K562 (cell line): ENCODE data around the gene IL1R1. TPM values are rescaled to one million over a fixed set of nuclear protein-coding genes. Genes with fewer than 3 reads are reported as not detected.

Experiments used
- ATAC-seq: fragments of 200-7000 bp; cut with Tn5 transposase; 3 replicates; pipeline ENCODE4 v1.9.1; 2020; ENCODE audit warnings: moderate library complexity
- BruUV-seq: library from RNA; stranded (reverse); fragments of 400-500 nt; replicated peaks from 2 replicates; lab custom pipeline; 2021; lab: Mats Ljungman, UMichigan
- CTCF ChIA-PET: fragments of 300-600 bp; formaldehyde crosslinking; extraction: SDS; loops from one replicate; lab custom pipeline; 2021; ENCODE audit warnings: low intra/inter-chr PET ratio; lab: Yijun Ruan, JAX
- POLR2A ChIA-PET: fragments of 300-600, 350-650 bp; sonication (Branson Sonifier 250); formaldehyde crosslinking; extraction: SDS; loops from one replicate; lab custom pipeline; 2021; ENCODE audit warnings: antibody characterized with exemption, inconsistent platforms; lab: Yijun Ruan, JAX
- DNase-seq, 4 experiments: peaks; one replicate each; pipeline versions ENCODE4 v3.0.0 to v3.0.0-alpha.2; 2011 to 2018; ENCODE audit warnings: low spot score in 3 of 4, mixed read lengths in 3 of 4; ENCODE audit errors: extremely low read depth in 1 of 4
- FAIRE-seq: peaks from 2 replicates; lab custom pipeline; 2011; peaks lifted over from hg19 to GRCh38; lab: Jason Lieb, UNC
- H2AFZ ChIP-seq: 2 replicates; pipeline ENCODE4 v1.6.0; 2011; ENCODE audit warnings: low read depth, low read length, control low read depth, inconsistent platforms
- H3K27ac ChIP-seq: fragments of 200-600 bp; 3 replicates; pipeline ENCODE4 v1.8.0; 2011; ENCODE audit warnings: low read depth, mild to moderate bottlenecking, control low read depth, inconsistent platforms, low read length, moderate library complexity, mixed read lengths; ENCODE audit errors: extremely low read depth
- H3K27me3 ChIP-seq, 2 experiments: fragments of 300-600 bp in 1 of 2; 2 replicates in 1 of 2; 3 replicates in 1 of 2; pipeline versions ENCODE4 v1.6.0 to v1.8.0; 2011; ENCODE audit warnings: inconsistent platforms in 2 of 2, low read length in 2 of 2, mild to moderate bottlenecking in 1 of 2, mixed read lengths in 1 of 2, moderate library complexity in 1 of 2; ENCODE audit not compliant: control insufficient read depth in 2 of 2, insufficient read depth in 2 of 2
- H3K36me3 ChIP-seq: fragments of 300-600 bp; 3 replicates; pipeline ENCODE4 v1.8.0; 2011; ENCODE audit warnings: mild to moderate bottlenecking, low read length, inconsistent platforms; ENCODE audit not compliant: control insufficient read depth, insufficient read depth
- H3K4me1 ChIP-seq, 2 experiments: fragments of 200-600 bp in 1 of 2; replicated peaks in 1 of 2; 2 replicates in 1 of 2; 3 replicates in 1 of 2; pipeline versions ENCODE4 v1.5.1 to v1.8.0; 2011; ENCODE audit warnings: inconsistent platforms in 2 of 2, low read length in 2 of 2, mild to moderate bottlenecking in 1 of 2, mixed read lengths in 1 of 2, moderate library complexity in 1 of 2; ENCODE audit not compliant: control insufficient read depth in 2 of 2, insufficient read depth in 2 of 2
- H3K4me2 ChIP-seq: 2 replicates; pipeline ENCODE4 v1.6.1; 2011; ENCODE audit warnings: low read length, control low read depth, inconsistent platforms, mixed read lengths; ENCODE audit not compliant: insufficient read depth
- H3K4me3 ChIP-seq: fragments of 200-600 bp; sonication (generic), shearing (Covaris generic); 2 replicates; pipeline ENCODE4 v1.5.1; 2016; ENCODE audit warnings: control low read depth, inconsistent platforms
- H3K79me2 ChIP-seq: fragments of 200-600 bp; 3 replicates; pipeline ENCODE4 v1.8.0; 2011; ENCODE audit warnings: low read length, inconsistent platforms; ENCODE audit not compliant: control insufficient read depth, insufficient read depth
- H3K9ac ChIP-seq, 2 experiments: 2 replicates each; pipeline versions ENCODE4 v1.6.0 to v1.6.1; 2011; ENCODE audit warnings: low read depth in 2 of 2, low read length in 2 of 2, control low read depth in 1 of 2, inconsistent platforms in 1 of 2, mild to moderate bottlenecking in 1 of 2, mixed read lengths in 1 of 2; ENCODE audit not compliant: insufficient read depth in 1 of 2
- H3K9me1 ChIP-seq: one replicate; pipeline ENCODE4 v1.6.0; 2011; ENCODE audit warnings: inconsistent platforms, mild to moderate bottlenecking, low read length, moderate library complexity; ENCODE audit not compliant: control insufficient read depth, insufficient read depth
- H3K9me3 ChIP-seq: replicated peaks from 2 replicates; pipeline ENCODE4 v1.5.1; 2011; ENCODE audit warnings: low read depth, low read length, inconsistent platforms; ENCODE audit not compliant: control insufficient read depth, insufficient read depth
- H4K20me1 ChIP-seq: replicated peaks from 2 replicates; pipeline ENCODE4 v1.6.1; 2011; ENCODE audit warnings: low read length, inconsistent platforms, mixed read lengths; ENCODE audit not compliant: control insufficient read depth, insufficient read depth
- CEBPG ChIP-seq, 3 experiments: fragments of 200-800 bp in 1 of 3; sonication (Bioruptor generic) in 1 of 3; sonication (generic) in 1 of 3; formaldehyde crosslinking in 1 of 3; IDR thresholded peaks in 2 of 3; conservative IDR thresholded peaks in 1 of 3; 2 replicates each; pipeline versions ENCODE4 v1.6.1 to v1.8.0; 2016 to 2022; ENCODE audit warnings: missing compliant biosample characterization in 2 of 3, missing genetic modification characterization in 2 of 3, mild to moderate bottlenecking in 1 of 3, missing genetic modification reagents in 1 of 3
- E2F8 ChIP-seq: fragments of 450-650 bp; IDR thresholded peaks from 2 replicates; pipeline ENCODE4 v1.7.1; 2018; ENCODE audit warnings: mild to moderate bottlenecking, low read depth; ENCODE audit not compliant: partially characterized antibody
- ELK1 ChIP-seq: sonication (generic); formaldehyde crosslinking; IDR thresholded peaks from 2 replicates; pipeline ENCODE4 v1.8.1; 2022; ENCODE audit warnings: missing genetic modification reagents
- EP300 ChIP-seq: IDR thresholded peaks from 2 replicates; pipeline ENCODE4 v1.6.1; 2012; ENCODE audit warnings: low read length, improper control_type of control experiment
- ESRRB ChIP-seq: fragments of 250-450 bp; sonication (Bioruptor Pico); IDR thresholded peaks from 2 replicates; pipeline ENCODE4 v1.5.0; 2020; ENCODE audit warnings: mild to moderate bottlenecking, moderate library complexity, borderline replicate concordance
- FOXA1 ChIP-seq: fragments of 450-650 bp; IDR thresholded peaks from 2 replicates; pipeline ENCODE4 v1.6.1; 2016; ENCODE audit warnings: mild to moderate bottlenecking, borderline replicate concordance
- HINFP ChIP-seq: fragments of 450-650 bp; conservative IDR thresholded peaks from 2 replicates; pipeline ENCODE4 v1.6.1; 2016; ENCODE audit warnings: missing genetic modification characterization, low read depth, mild to moderate bottlenecking, control low read depth, missing compliant biosample characterization
- KDM5B ChIP-seq: fragments of 200-600 bp; sonication (generic); IDR thresholded peaks from 2 replicates; pipeline ENCODE4 v1.6.1; 2012; ENCODE audit warnings: low read depth, mild to moderate bottlenecking, moderate library complexity, low read length, control low read depth, inconsistent platforms; ENCODE audit not compliant: insufficient replicate concordance
- MEF2D ChIP-seq: conservative IDR thresholded peaks from 2 replicates; pipeline ENCODE4 v1.6.1; 2016; ENCODE audit warnings: low read depth, missing genetic modification characterization, missing compliant biosample characterization
- NCOA2 ChIP-seq, 2 experiments: fragments of 450-650 bp; IDR thresholded peaks; 2 replicates each; pipeline ENCODE4 v1.6.1; 2018; ENCODE audit warnings: mild to moderate bottlenecking in 2 of 2, moderate library complexity in 1 of 2; ENCODE audit not compliant: partially characterized antibody in 2 of 2
- ZBTB11 ChIP-seq, 3 experiments: fragments of 200-800 bp in 1 of 3; fragments of 250-450 bp in 1 of 3; fragments of 450-650 bp in 1 of 3; sonication (Bioruptor Pico) in 1 of 3; sonication (Bioruptor generic) in 1 of 3; formaldehyde crosslinking in 1 of 3; IDR thresholded peaks; 2 replicates each; pipeline versions ENCODE4 v1.6.1 to v1.8.0; 2016 to 2022; ENCODE audit warnings: mild to moderate bottlenecking in 2 of 3, missing genetic modification characterization in 2 of 3, missing compliant biosample characterization in 1 of 3, moderate library complexity in 1 of 3
- ZNF324 ChIP-seq: fragments of 250-450 bp; sonication (Bioruptor Pico); IDR thresholded peaks from 2 replicates; pipeline ENCODE4 v1.4.0; 2020; ENCODE audit warnings: mild to moderate bottlenecking
- WGBS: fragments of 100-300 bp; shearing (Covaris generic); methylation state at CpG from one replicate; pipeline ENCODE4 v1.1.6; 2016; ENCODE audit warnings: low coverage, mixed read lengths; ENCODE audit not compliant: insufficient coverage; ENCODE audit errors: missing lambda C conversion rate; 5-methylcytosine and 5-hydroxymethylcytosine counted together
- in situ Hi-C: fragments of 300-500 bp; cut with MboI; formaldehyde crosslinking; loops from 4 replicates; pipeline ENCODE4 v1.15.0; 2018; ENCODE audit warnings: inconsistent platforms, mixed read lengths
- intact Hi-C: fragments of 100-400 bp; cut with micrococcal nuclease; formaldehyde crosslinking; loops from 2 replicates; pipeline ENCODE4 v1.14.2; 2022
- polyA plus RNA-seq, 8 experiments: library from polyadenylated mRNA; depleted of rRNA in 4 of 8; stranded (reverse) in 5 of 8; unstranded in 3 of 8; fragments of >200 nt; fragmentation: Nextera tagmentation in 2 of 8; fragmentation: Illumina TruSeq in 1 of 8; extraction: Ambion mirVana in 2 of 8; extraction: Trizol in 1 of 8; gene quantifications; 2 replicates each; pipeline versions ENCODE4 v1.2.1 to v1.2.3, GENCODE V29; 2011 to 2014; ENCODE audit warnings: inconsistent platforms in 1 of 8, missing spikeins in 1 of 8
- total RNA-seq, 7 experiments: library from RNA; depleted of rRNA in 6 of 7; stranded (reverse); fragments of >200 nt in 6 of 7; fragmentation: Illumina TruSeq in 2 of 7; extraction: Trizol in 2 of 7; gene quantifications; 2 replicates each; pipeline versions ENCODE4 v1.2.1 to v1.2.3, GENCODE V29; 2011 to 2021; ENCODE audit warnings: low replicate concordance in 1 of 7

IL1R1 gene
- total and polyA plus RNA-seq, 9 of the 15 experiments (the other 6 are each of a cell fraction or from before 2014, with no cell fraction given), result 0.81 to 3.9 (median 1.6) TPM

- DNase-seq, result no peak
- in situ Hi-C loops, result no loop called here
- Histone ChIP-seq H3K9me3 (no peaks in the 10 kb centered on the region), H3K9ac (no peak overlapping the region), H3K4me2 (no peak overlapping the region), H3K79me2 (no peaks in the 10 kb centered on the region), H4K20me1 (no peaks in the 10 kb centered on the region), H3K4me1 (no peaks in the 10 kb centered on the region), H3K36me3 (no peaks in the 10 kb centered on the region), H3K9me1 (no peaks in the 10 kb centered on the region), H2AFZ (no peak overlapping the region), H3K27ac (no peak overlapping the region), H3K27me3 (no peaks in the 10 kb centered on the region), H3K4me3 (no peak overlapping the region)
- POLR2A ChIA-PET, result no interaction called here
- intact Hi-C loops, result no loop called here
- BruUV-seq, result no TSS peak
- no peak for ATAC-seq
- no peak for FAIRE-seq
- 19% methylated on average over 3 of the region's 3 CpGs for WGBS
- CTCF ChIA-PET, result no interaction called here
- TF ChIP-seq FOXA1 (no peak), ZNF324 (no peak), ESRRB (CRISPR knock-in tag) (no peak), MEF2D (no peak), EP300 (no peak), ZBTB11 (CRISPR knock-in tag; IDR thresholded peaks at IDR 0.05) (no peak), E2F8 (no peak), CEBPG (CRISPR knock-in tag; IDR thresholded peaks at IDR 0.05) (no peak), CEBPG (tag; conservative IDR thresholded peaks at IDR 0.05 in 1 of 2, IDR thresholded peaks at IDR 0.05 in 1 of 2) (no peak), KDM5B (no peak), NCOA2 (IDR thresholded peaks at IDR 0.05; ENCODE audit: partially characterized antibody in 2 of 2) (no peak), ELK1 (no peak), HINFP (tag) (no peak)
These were observed 36.5 kb downstream of the IL1R1 start for GRCh38 chr2:102179061-102179460.
